Left ventricle myocardium superior (tissue), 1 donor: Measurements from ENCODE around the gene GREB1. TPM values are rescaled to one million over a fixed set of nuclear protein-coding genes. Genes with fewer than 3 reads are reported as not detected.
A peak's percentile ranks its signal among the peaks of the same experiment; 100 is the strongest.

Experiments
- ATAC-seq: fragments of 200-7000 bp; cut with Tn5 transposase; one replicate; pipeline ENCODE4 v1.9.1; 2020; ENCODE audit warnings: mild to moderate bottlenecking, moderate library complexity
- DNase-seq: peaks from one replicate; pipeline ENCODE4 v3.0.0-alpha.2; 2020
- intact Hi-C: fragments of 100-400 bp; cut with micrococcal nuclease; formaldehyde crosslinking; loops from one replicate; pipeline ENCODE4 v1.11.0; 2022
- total RNA-seq: library from RNA; stranded (reverse); fragmentation: NEBNext Ultra II Directional; extraction: Animal tissue kit (Norgen Biotek cat#: 25700); gene quantifications from one replicate; pipeline ENCODE4 v1.2.1, GENCODE V29; 2021
- donor health status: DM: no; HTN: yes; CAD: no; lungs with severe emphysema.

The GREB1 gene
- total RNA-seq, 1 donor from 2014 or later, result 8.2 TPM

- no peak for DNase-seq
- ATAC-seq, result no peak
- intact Hi-C loops, result no loop called here
Measured at GRCh38 chr2:11553661-11554398, 20.0 kb downstream of the GREB1 start.

GRCh38 chr2:11554399-11554716 lies 20.5 kb downstream of the GREB1 start:
- intact Hi-C loops, result no loop called here
- no peak for ATAC-seq
- DNase-seq, result no peak

- no peak for DNase-seq
- ATAC-seq, result no peak
- intact Hi-C loops, result no loop called here
Measured at GRCh38 chr2:11556101-11556806, 22.4 kb downstream of the GREB1 start.

- intact Hi-C loops, result no loop called here
- DNase-seq, result peak; percentile 51
- peak; percentile 92 for ATAC-seq
Measured at GRCh38 chr2:11558214-11558886, 24.5 kb downstream of the GREB1 start.

- intact Hi-C loops, result no loop called here
- ATAC-seq, result no peak
- DNase-seq, result no peak
Measured at GRCh38 chr2:11559066-11559785, 25.4 kb downstream of the GREB1 start.

DNA sequence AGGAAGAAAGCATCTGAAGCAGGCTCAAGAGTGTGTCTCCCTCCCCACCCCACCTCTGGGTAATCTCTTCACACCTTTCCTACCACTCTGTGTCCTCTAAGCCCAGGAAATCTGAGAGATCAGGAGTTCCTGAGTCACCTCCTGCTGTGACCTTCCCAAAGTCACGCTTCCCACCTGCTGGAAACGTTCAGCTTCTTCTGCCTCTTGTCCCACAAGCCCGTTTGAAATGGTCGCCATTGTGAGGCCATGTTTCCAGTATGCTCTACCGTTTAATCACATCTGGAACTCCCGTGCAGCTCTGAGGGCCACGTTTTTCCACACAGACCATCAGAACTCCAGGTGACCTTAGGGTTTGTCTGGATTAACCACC lies 25.9 kb downstream of the GREB1 start:
- DNase-seq (no peak), ATAC-seq (no peak)
- intact Hi-C loops, result no loop called here

GRCh38 chr2:11560806-11561205 lies 27.0 kb downstream of the GREB1 start:
- intact Hi-C loops, result no loop called here
- no peak for DNase-seq
- ATAC-seq, result no peak

- DNase-seq (no peak), ATAC-seq (no peak)
- intact Hi-C loops, result no loop called here
Measured at GRCh38 chr2:11562011-11562410, 28.2 kb downstream of the GREB1 start.

GRCh38 chr2:11562476-11562875 lies 28.6 kb downstream of the GREB1 start:
- intact Hi-C loops, result no loop called here
- ATAC-seq, result no peak
- no peak for DNase-seq

GRCh38 chr2:11563784-11564666 lies 30.2 kb downstream of the GREB1 start:
- intact Hi-C loops, result no loop called here
- no peak for ATAC-seq

DNA sequence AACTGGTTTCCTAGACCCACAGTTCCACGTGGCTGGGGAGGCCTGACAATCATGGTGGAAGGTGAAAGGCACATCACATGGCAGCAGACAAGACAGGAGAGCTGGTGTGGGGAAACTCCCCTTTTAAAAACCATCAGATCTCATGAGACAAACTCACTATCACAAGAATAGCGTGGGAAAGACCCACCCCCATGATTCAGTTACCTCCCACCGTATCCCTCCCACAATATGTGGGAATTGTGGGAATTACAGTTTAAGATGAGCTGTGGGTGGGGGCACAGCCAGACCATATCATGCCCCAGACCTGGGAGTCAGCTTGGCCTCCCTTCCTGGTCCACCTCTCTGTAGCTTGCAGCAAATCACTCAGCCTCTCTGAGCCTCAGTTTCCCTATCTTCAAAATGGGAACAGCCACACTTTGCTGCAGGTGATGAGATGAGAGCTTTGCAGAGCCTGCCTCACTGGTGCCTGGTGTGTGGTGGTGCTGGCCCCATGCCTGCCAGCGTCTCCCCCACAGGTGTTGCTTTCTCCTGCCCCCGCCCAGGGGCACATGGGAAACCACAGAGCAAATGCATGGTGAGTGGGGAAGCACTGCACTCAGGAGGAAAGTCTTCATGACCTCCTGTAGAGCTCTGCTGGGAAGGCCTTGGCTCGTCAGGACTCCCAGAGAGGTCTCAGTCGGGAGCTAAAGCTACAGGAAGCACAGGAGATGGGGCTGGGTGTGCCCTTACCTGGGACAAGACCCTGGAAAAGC lies 31.1 kb downstream of the GREB1 start:
- DNase-seq, result no peak
- intact Hi-C loops, result no loop called here
- ATAC-seq, result no peak

More at GRCh38 chr2:11563784-11564666, 30.2 kb downstream of the GREB1 start:
- no peak for DNase-seq

- intact Hi-C loops, result no loop called here
- DNase-seq (no peak), ATAC-seq (no peak)
Measured at GRCh38 chr2:11566383-11566782, 32.5 kb downstream of the GREB1 start.

DNA sequence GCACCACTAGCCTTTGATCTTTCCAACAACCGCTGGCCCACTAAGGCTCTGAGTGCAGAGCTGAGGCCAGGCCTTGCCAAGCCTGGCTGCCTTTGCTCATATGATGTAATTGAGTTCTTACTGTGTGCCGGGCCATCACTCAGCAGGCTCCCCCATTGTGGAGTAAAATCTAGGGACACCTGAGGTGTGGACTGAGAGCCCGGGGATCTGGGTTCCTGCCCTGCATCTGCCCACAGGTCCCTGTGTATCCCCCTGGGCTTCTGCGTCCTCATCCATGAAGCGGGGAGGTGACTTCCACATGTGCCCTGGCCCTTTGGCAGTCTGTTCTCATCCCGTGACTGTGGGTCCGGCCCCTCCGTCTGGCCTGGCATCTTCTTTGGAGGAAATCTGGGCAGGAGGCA lies 33.8 kb downstream of the GREB1 start:
- intact Hi-C loops, result no loop called here
- DNase-seq (no peak), ATAC-seq (no peak)

- intact Hi-C loops, result no loop called here
- ATAC-seq (no peak), DNase-seq (no peak)
Measured at GRCh38 chr2:11568436-11568835, 34.6 kb downstream of the GREB1 start.

DNA sequence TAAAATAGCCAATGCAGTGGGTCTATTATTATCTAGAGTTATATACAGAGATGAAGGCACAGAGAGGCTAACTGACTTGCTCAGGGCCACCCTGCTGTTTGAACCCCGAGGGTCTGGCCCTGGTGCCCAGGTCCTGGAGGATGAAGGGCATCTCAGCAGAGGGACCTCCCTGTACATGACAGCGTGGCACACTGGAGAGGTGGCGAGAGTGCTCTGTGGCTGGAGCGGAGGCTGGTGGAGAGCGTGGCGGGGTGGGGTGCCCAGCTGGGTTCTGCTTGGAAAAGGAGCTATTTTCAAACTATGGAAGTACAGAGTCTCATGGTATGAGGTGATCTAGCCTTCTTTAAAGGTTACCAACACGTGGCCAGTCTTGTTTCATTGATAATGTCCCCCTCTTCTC lies 35.8 kb downstream of the GREB1 start:
- intact Hi-C loops, result no loop called here
- DNase-seq, result no peak
- no peak for ATAC-seq

DNA sequence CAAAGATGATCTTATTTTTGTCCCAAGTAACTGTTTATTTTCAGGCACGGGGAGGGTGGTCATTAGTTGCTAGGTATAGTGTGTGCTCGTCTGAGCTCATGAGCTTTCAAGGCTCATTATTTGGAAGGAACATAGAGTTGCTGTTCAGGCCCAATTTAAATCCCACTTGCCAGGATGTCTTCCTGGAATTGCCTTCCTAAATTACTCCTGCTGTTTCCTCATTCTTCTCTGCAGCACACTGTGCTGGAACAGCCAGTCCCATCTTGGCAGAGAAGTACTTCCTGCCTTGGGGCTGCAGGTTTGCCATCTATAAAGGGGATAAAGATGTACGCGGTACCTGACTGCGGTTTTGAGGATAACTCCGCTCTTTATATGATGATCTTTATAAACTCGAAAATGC lies 37.3 kb downstream of the GREB1 start:
- peak; percentile 43 for ATAC-seq
- intact Hi-C loops, result no loop called here
- no peak for DNase-seq

GRCh38 chr2:11572996-11573395 lies 39.2 kb downstream of the GREB1 start:
- ATAC-seq, result no peak
- no peak for DNase-seq
- intact Hi-C loops, result no loop called here

DNA sequence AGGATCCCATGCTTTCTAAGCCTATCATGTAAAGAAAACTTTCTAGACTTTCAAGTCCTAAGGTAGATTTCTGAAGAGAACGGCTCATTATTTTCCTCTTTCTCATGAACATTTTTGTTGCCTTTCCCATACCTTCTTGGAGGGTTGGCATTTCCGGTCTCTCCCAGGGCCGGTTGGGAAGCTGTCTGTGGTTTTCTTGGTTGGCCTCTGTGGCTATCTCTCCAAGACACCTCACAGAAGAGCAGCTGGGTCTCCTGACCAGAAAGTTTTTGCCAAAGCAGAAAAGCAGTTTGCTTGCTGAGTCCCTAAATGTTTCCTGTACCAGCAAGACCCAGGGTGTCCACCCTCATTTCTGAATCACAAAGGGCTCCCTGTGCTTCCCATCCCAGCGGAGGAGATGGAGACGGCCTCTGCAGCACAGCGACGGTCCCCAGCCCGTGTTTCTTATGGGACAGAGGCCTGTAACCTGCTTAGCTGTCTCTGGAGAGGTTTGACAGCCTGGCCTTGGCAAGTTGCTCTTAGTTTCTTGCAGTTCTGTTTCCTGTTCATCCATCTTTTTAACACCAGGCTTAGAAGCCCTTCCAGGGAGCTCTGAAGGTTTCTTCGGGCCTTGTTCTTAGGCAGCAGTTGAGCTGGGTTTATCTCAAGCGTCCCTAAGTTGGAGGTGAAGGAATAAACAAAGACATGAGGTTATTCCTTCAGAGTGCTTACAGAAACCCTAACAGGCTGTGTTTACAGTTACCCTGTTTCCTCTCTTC lies 39.8 kb downstream of the GREB1 start:
- ATAC-seq (no peak), DNase-seq (no peak)
- intact Hi-C loops, result no loop called here
